ENCODE measurements around the gene ZDHHC5. TPM values are rescaled to one million over a fixed set of nuclear protein-coding genes. Genes with fewer than 3 reads are reported as not detected.

ZDHHC5 gene
- polyA plus RNA-seq, 1 donor (not counting 4 experiments of a cell fraction or from before 2014, with no cell fraction given): 79.3 TPM

GRCh38 chr11:57622263-57622662 lies 45.7 kb upstream of the ZDHHC5 start:
- H3K4me3 ChIP-seq (ENCODE audit: control insufficient read depth in 2 of 3, extremely low read depth in 1 of 3, insufficient read depth in 2 of 3, low read depth in 1 of 3, low read length in 3 of 3): no peak overlapping the region
- FAIRE-seq: no peak
- no peak overlapping the region for H2AFZ ChIP-seq (ENCODE audit: control insufficient read depth, low read length)
- H3K27me3 ChIP-seq (ENCODE audit: control insufficient read depth, extremely low read depth, insufficient read depth, low read length): no peaks in the 10 kb centered on the region
- no peaks in the 10 kb centered on the region for H3K9me1 ChIP-seq (ENCODE audit: control insufficient read depth, extremely low read depth, insufficient read depth, low read length)
- H3K4me2 ChIP-seq (ENCODE audit: control insufficient read depth, extremely low read depth, insufficient read depth, low read depth, low read length): no peak overlapping the region
- dilution Hi-C loops (cut with MboI; ENCODE audit: extremely low pct_ligation_motif_present, low sequenced_read_pairs): no loop called here
- TF ChIP-seq EZH2 (IDR thresholded peaks at IDR 0.05; ENCODE audit: low read length) (no peak), CTCF (optimal IDR thresholded peaks at IDR 0.05 in 1 of 3, IDR thresholded peaks at IDR 0.05 in 1 of 3, conservative IDR thresholded peaks at IDR 0.05 in 1 of 3; ENCODE audit: extremely low read depth in 1 of 3, insufficient read depth in 2 of 3, low read length in 3 of 3) (no peak)
- H3K9ac ChIP-seq (ENCODE audit: control insufficient read depth, extremely low read depth, insufficient read depth, low read length): no peak overlapping the region
- H3K27ac ChIP-seq (ENCODE audit: control insufficient read depth, insufficient read depth, low read length): no peak overlapping the region
- DNase-seq (ENCODE audit: low read depth, low spot score): no peak
- no peaks in the 10 kb centered on the region for H3K79me2 ChIP-seq (ENCODE audit: control insufficient read depth, insufficient read depth, low read length)
- H3K4me1 ChIP-seq (ENCODE audit: control insufficient read depth, extremely low read depth, insufficient read depth, low read length): no peaks in the 10 kb centered on the region
- H4K20me1 ChIP-seq (ENCODE audit: control insufficient read depth, extremely low read depth, insufficient read depth, low read length): no peaks in the 10 kb centered on the region
- H3K9me3 ChIP-seq (ENCODE audit: control insufficient read depth, low read depth, low read length): no peaks in the 10 kb centered on the region
- no peaks in the 10 kb centered on the region for H3K36me3 ChIP-seq (ENCODE audit: control insufficient read depth in 2 of 2, extremely low read depth in 1 of 2, insufficient read depth in 2 of 2, low read length in 2 of 2)

DNA sequence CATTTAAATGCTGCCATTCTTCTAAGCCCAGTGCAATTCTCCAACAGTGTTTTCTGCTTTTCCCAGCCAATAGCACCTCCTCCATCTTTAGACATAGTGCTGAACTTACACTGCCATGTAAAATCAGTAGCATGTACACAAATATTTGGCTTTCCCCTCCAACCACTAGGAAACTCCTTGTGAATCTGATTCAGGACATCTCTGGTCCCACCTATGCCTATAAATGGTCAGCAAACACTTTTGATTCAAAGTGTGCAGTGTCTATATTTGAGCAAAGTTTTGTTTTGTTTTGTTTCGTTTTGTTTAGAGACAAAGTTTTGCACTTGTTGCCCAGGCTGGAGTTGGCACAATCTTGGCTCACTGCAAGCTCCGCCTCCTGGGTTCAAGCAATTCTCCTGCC lies 43.0 kb upstream of the ZDHHC5 start:
- Histone ChIP-seq H3K4me3 (ENCODE audit: control insufficient read depth in 2 of 3, extremely low read depth in 1 of 3, insufficient read depth in 2 of 3, low read depth in 1 of 3, low read length in 3 of 3) (no peak overlapping the region), H2AFZ (ENCODE audit: control insufficient read depth, low read length) (no peak overlapping the region), H3K9me3 (ENCODE audit: control insufficient read depth, low read depth, low read length) (no peaks in the 10 kb centered on the region), H3K79me2 (ENCODE audit: control insufficient read depth, insufficient read depth, low read length) (no peaks in the 10 kb centered on the region), H3K27me3 (ENCODE audit: control insufficient read depth, extremely low read depth, insufficient read depth, low read length) (no peaks in the 10 kb centered on the region), H3K4me2 (ENCODE audit: control insufficient read depth, extremely low read depth, insufficient read depth, low read depth, low read length) (no peak overlapping the region), H3K27ac (ENCODE audit: control insufficient read depth, insufficient read depth, low read length) (no peak overlapping the region), H3K9me1 (ENCODE audit: control insufficient read depth, extremely low read depth, insufficient read depth, low read length) (no peaks in the 10 kb centered on the region), H3K4me1 (ENCODE audit: control insufficient read depth, extremely low read depth, insufficient read depth, low read length) (no peaks in the 10 kb centered on the region), H3K9ac (ENCODE audit: control insufficient read depth, extremely low read depth, insufficient read depth, low read length) (no peak overlapping the region), H4K20me1 (ENCODE audit: control insufficient read depth, extremely low read depth, insufficient read depth, low read length) (no peaks in the 10 kb centered on the region), H3K36me3 (ENCODE audit: control insufficient read depth in 2 of 2, extremely low read depth in 1 of 2, insufficient read depth in 2 of 2, low read length in 2 of 2) (no peaks in the 10 kb centered on the region)
- dilution Hi-C loops (cut with MboI; ENCODE audit: extremely low pct_ligation_motif_present, low sequenced_read_pairs): no loop called here
- no peak for FAIRE-seq
- DNase-seq (ENCODE audit: low read depth, low spot score): no peak
- TF ChIP-seq CTCF (optimal IDR thresholded peaks at IDR 0.05 in 1 of 3, IDR thresholded peaks at IDR 0.05 in 1 of 3, conservative IDR thresholded peaks at IDR 0.05 in 1 of 3; ENCODE audit: extremely low read depth in 1 of 3, insufficient read depth in 2 of 3, low read length in 3 of 3) (no peak), EZH2 (IDR thresholded peaks at IDR 0.05; ENCODE audit: low read length) (no peak)

Data from keratinocyte (primary cell).